ENCODE data around the gene GKN2. TPM values are rescaled to one million over a fixed set of nuclear protein-coding genes. Genes with fewer than 3 reads are reported as not detected.

The GKN2 gene
- total and polyA plus RNA-seq, 9 of the 15 experiments (the other 6 are each of a cell fraction or from before 2014, with no cell fraction given): not detected

DNA sequence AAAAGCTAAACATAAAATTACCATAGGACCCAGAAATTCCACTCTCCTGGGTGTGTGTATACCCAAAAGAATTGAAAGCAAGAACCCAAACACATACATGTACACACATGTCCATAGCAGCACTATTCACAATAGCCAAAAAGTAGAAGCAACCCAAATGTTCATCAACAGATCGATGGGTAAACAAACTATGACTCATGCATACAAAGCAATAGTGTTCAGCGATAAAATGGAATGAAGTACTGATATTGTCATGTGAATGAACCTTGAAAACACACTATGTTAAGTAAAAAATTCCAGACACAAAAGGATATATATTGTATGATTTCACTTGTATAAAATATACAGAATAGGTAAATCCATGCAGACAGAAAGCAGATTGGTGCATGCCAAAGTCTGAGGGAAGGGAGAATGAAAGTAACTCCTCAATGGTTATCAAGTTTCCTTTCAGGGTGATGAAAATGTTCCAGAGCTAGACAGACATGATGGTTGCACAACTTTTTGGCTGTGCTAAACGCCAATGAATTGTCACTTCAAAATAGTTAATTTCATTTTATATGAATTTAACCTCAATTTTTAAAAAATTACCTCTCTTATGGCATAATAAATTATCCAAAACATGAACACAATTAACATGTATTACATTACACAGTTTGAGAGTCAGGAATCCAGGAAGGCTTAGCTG lies 35.5 kb downstream of the GKN2 start:
- DNase-seq (ENCODE audit: extremely low read depth in 1 of 4, low spot score in 3 of 4) (no peak), FAIRE-seq (peak; percentile 23), ATAC-seq (no peak)
- Histone ChIP-seq H3K36me3 (ENCODE audit: control insufficient read depth, insufficient read depth, low read length) (no peaks in the 10 kb centered on the region), H3K27me3 (ENCODE audit: control insufficient read depth in 2 of 2, insufficient read depth in 2 of 2, low read length in 2 of 2) (no peaks in the 10 kb centered on the region), H3K9ac (ENCODE audit: insufficient read depth in 1 of 2, low read depth in 2 of 2, low read length in 2 of 2) (no peak overlapping the region), H3K27ac (ENCODE audit: extremely low read depth, low read depth, low read length) (no peak overlapping the region), H3K4me2 (ENCODE audit: insufficient read depth, low read length) (no peak overlapping the region; the same call in 1 of the 2 replicates), H4K20me1 (replicated peaks; ENCODE audit: control insufficient read depth, insufficient read depth, low read length) (no peaks in the 10 kb centered on the region), H3K4me1 (replicated peaks in 1 of 2; ENCODE audit: control insufficient read depth in 2 of 2, insufficient read depth in 2 of 2, low read length in 2 of 2) (peaks cover 2 to 60% of the 10 kb centered on the region in 2 experiments; a peak in 4 of 5 replicates), H3K9me1 (ENCODE audit: control insufficient read depth, insufficient read depth, low read length) (no peaks in the 10 kb centered on the region), H2AFZ (ENCODE audit: low read depth, low read length) (no peak overlapping the region; the same call in none of the 2 replicates), H3K9me3 (replicated peaks; ENCODE audit: control insufficient read depth, insufficient read depth, low read depth, low read length) (no peaks in the 10 kb centered on the region), H3K79me2 (ENCODE audit: control insufficient read depth, insufficient read depth, low read length) (no peaks in the 10 kb centered on the region), H3K4me3 (no peak overlapping the region)
- 18% methylated on average over 3 of the region's 3 CpGs for WGBS (ENCODE audit: insufficient coverage, low coverage, missing lambda C conversion rate)
- CTCF ChIA-PET (ENCODE audit: low intra/inter-chr PET ratio): no interaction called here
- no TSS peak for BruUV-seq (replicated peaks)
- intact Hi-C loops (cut with micrococcal nuclease) (no loop called here), in situ Hi-C loops (cut with MboI) (loop anchor here (5.0 kb wide), 1 partner anchor 445 kb away; no protein-coding TSS in a partner anchor)
- TF ChIP-seq SMARCA4 (IDR thresholded peaks at IDR 0.05) (0 out of 2 replicates have a peak, but pooled peaks have one; percentile 15), ARID1B (IDR thresholded peaks at IDR 0.05) (peak; percentile 40; the same call in 1 of the 2 replicates), MTA3 (IDR thresholded peaks at IDR 0.05; ENCODE audit: borderline replicate concordance) (no peak), FOXA3 (CRISPR knock-in tag; conservative IDR thresholded peaks at IDR 0.05 in 1 of 2, IDR thresholded peaks at IDR 0.05 in 1 of 2) (peak in 1 of 2 experiments; percentile 45; a peak in 1 of 4 replicates), ZNF24 (IDR thresholded peaks at IDR 0.05) (peak; percentile 61), ZNF785 (CRISPR knock-in tag; IDR thresholded peaks at IDR 0.05) (no peak), CEBPB (tag; IDR thresholded peaks at IDR 0.05) (peak; percentile 76), JUND (IDR thresholded peaks at IDR 0.05; ENCODE audit: borderline replicate concordance, low read depth, low read length) (peak; percentile 81), JUND (tag; IDR thresholded peaks at IDR 0.05; ENCODE audit: borderline replicate concordance, low read depth, low read length) (peak; percentile 83; the same call in 2 of the 3 replicates), DPF2 (IDR thresholded peaks at IDR 0.05) (peak; percentile 32; the same call in 1 of the 2 replicates), CEBPG (CRISPR knock-in tag; IDR thresholded peaks at IDR 0.05) (no peak), CEBPG (tag; conservative IDR thresholded peaks at IDR 0.05 in 1 of 2, IDR thresholded peaks at IDR 0.05 in 1 of 2) (peak; percentile 67 to 86), HDAC2 (IDR thresholded peaks at IDR 0.05) (no peak), TCF7 (IDR thresholded peaks at IDR 0.05; ENCODE audit: borderline replicate concordance) (no peak), POLR2H (tag; IDR thresholded peaks at IDR 0.05; ENCODE audit: low read depth) (peak; percentile 37; the same call in 1 of the 2 replicates), ZNF347 (CRISPR knock-in tag; IDR thresholded peaks at IDR 0.05; ENCODE audit: low read depth) (no peak), SMARCE1 (IDR thresholded peaks at IDR 0.05) (0 out of 2 replicates have a peak, but pooled peaks have one; percentile 16), FOSL1 (tag; conservative IDR thresholded peaks at IDR 0.05) (peak; percentile 80), SAFB (IDR thresholded peaks at IDR 0.05; ENCODE audit: borderline replicate concordance, low read depth, low read length) (no peak)
- TF ChIP-seq, protein P1, sequence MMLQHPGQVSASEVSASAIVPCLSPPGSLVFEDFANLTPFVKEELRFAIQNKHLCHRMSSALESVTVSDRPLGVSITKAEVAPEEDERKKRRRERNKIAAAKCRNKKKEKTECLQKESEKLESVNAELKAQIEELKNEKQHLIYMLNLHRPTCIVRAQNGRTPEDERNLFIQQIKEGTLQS (IDR thresholded peaks at IDR 0.05): peak; percentile 79
- TF ChIP-seq, protein P1 (CRISPR knock-in tag; conservative IDR thresholded peaks at IDR 0.05): no peak
- TF ChIP-seq, protein P2, sequence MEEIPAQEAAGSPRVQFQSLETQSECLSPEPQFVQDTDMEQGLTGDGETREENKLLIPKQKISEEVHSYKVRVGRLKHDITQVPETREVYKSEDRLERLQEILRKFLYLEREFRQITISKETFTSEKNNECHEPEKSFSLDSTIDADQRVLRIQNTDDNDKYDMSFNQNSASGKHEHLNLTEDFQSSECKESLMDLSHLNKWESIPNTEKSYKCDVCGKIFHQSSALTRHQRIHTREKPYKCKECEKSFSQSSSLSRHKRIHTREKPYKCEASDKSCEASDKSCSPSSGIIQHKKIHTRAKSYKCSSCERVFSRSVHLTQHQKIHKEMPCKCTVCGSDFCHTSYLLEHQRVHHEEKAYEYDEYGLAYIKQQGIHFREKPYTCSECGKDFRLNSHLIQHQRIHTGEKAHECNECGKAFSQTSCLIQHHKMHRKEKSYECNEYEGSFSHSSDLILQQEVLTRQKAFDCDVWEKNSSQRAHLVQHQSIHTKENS (CRISPR knock-in tag; IDR thresholded peaks at IDR 0.05): no peak
- POLR2A ChIA-PET: no interaction called here

Measured in K562 (cell line).